Measurements from ENCODE around the gene TBC1D7. TPM values are rescaled to one million over a fixed set of nuclear protein-coding genes. Genes with fewer than 3 reads are reported as not detected.

TBC1D7 gene
- total and polyA plus RNA-seq, 2 donors from 2014 or later, result 12.9 to 39.4 TPM

GRCh38 chr6:13299403-13299821 is 28.9 kb downstream of the TBC1D7 start:
- DNase-seq, result peak in 2 of 5 donors; percentile 34 to 36
- Histone ChIP-seq H3K9me3 (ENCODE audit: control insufficient read depth in 2 of 3, insufficient read depth in 1 of 3, low read length in 3 of 3) (no peaks in the 10 kb centered on the region), H3K4me1 (ENCODE audit: control insufficient read depth in 2 of 3, insufficient read depth in 2 of 3, low read depth in 1 of 3, low read length in 3 of 3) (peaks cover 0 to 46% (median 16%) of the 10 kb centered on the region in 3 donors), H3K36me3 (ENCODE audit: control insufficient read depth in 2 of 3, insufficient read depth in 3 of 3, low read length in 3 of 3) (peaks cover 3 to 8% (median 7%) of the 10 kb centered on the region in 3 donors), H3K27me3 (ENCODE audit: control insufficient read depth, insufficient read depth, low read length) (no peaks in the 10 kb centered on the region), H3K4me3 (ENCODE audit: low read length in 3 of 3) (no peak overlapping the region), H3K9ac (ENCODE audit: low read length in 3 of 3) (no peak overlapping the region), H3K27ac (ENCODE audit: low read depth in 2 of 2, low read length in 2 of 2) (peak overlapping the region in 1 of 2 donors; percentile 23)
- intact Hi-C loops (cut with DNase I), result no loop called here
- TF ChIP-seq CTCF (IDR thresholded peaks at IDR 0.05; ENCODE audit: borderline replicate concordance, extremely low read depth, insufficient read depth), result no peak
- no peak for FAIRE-seq

DNA sequence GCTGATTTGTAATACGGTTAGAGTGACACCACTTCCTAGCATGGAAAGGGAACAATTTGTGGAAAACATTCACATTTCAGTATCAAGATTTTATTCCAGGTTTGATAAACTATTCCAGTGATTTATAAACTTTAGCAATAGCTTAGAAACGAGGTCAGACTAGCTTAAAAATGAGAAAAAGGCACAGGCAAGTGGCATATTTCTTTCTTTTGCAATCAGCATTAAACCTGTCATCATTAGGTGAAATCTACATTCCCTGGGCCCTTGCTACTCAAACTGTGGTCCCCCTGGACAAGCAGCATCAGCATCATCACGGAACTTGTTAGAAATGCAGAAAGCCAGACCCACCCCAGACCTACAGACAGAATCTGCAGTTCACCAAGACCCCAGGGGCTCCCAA is 29.9 kb downstream of the TBC1D7 start:
- Histone ChIP-seq H3K4me1 (ENCODE audit: control insufficient read depth in 2 of 3, insufficient read depth in 2 of 3, low read depth in 1 of 3, low read length in 3 of 3) (peaks cover 0 to 41% (median 14%) of the 10 kb centered on the region in 3 donors), H3K9me3 (ENCODE audit: control insufficient read depth in 2 of 3, insufficient read depth in 1 of 3, low read length in 3 of 3) (no peaks in the 10 kb centered on the region), H3K36me3 (ENCODE audit: control insufficient read depth in 2 of 3, insufficient read depth in 3 of 3, low read length in 3 of 3) (peaks cover 6 to 15% (median 8%) of the 10 kb centered on the region in 3 donors), H3K27me3 (ENCODE audit: control insufficient read depth, insufficient read depth, low read length) (no peaks in the 10 kb centered on the region), H3K4me3 (ENCODE audit: low read length in 3 of 3) (no peak overlapping the region), H3K27ac (ENCODE audit: low read depth in 2 of 2, low read length in 2 of 2) (peak overlapping the region in 1 of 2 donors; percentile 47), H3K9ac (ENCODE audit: low read length in 3 of 3) (no peak overlapping the region)
- intact Hi-C loops (cut with DNase I), result no loop called here
- no peak for TF ChIP-seq CTCF (IDR thresholded peaks at IDR 0.05; ENCODE audit: borderline replicate concordance, extremely low read depth, insufficient read depth)
- FAIRE-seq (no peak), DNase-seq (no peak)

DNA sequence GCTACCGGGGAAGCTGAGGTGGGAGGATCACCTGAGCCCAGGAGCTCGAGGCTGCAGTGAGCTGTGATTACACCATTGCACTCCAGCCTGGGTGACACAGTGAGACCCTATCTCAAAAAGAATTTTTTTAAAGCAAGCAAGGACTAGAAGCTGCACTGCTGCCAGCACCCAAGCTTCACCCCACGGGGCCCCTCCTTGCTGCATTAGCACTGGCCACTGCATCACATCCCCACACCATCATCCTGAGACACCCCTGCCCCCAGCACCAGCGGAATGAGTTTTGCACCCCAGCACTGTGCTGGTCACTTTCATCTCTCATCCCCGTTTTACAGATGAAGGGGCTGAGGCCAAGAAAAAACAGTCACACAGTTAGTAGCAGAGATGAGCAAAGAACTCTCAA is 30.9 kb downstream of the TBC1D7 start:
- H3K9ac ChIP-seq (ENCODE audit: low read length in 3 of 3), result no peak overlapping the region
- peaks cover 0 to 30% (median 10%) of the 10 kb centered on the region in 3 donors for H3K4me1 ChIP-seq (ENCODE audit: control insufficient read depth in 2 of 3, insufficient read depth in 2 of 3, low read depth in 1 of 3, low read length in 3 of 3)
- no peaks in the 10 kb centered on the region for H3K27me3 ChIP-seq (ENCODE audit: control insufficient read depth, insufficient read depth, low read length)
- H3K27ac ChIP-seq (ENCODE audit: low read depth in 2 of 2, low read length in 2 of 2), result no peak overlapping the region
- TF ChIP-seq CTCF (IDR thresholded peaks at IDR 0.05; ENCODE audit: borderline replicate concordance, extremely low read depth, insufficient read depth), result no peak
- no peaks in the 10 kb centered on the region for H3K9me3 ChIP-seq (ENCODE audit: control insufficient read depth in 2 of 3, insufficient read depth in 1 of 3, low read length in 3 of 3)
- FAIRE-seq (no peak), DNase-seq (no peak)
- intact Hi-C loops (cut with DNase I), result no loop called here
- no peak overlapping the region for H3K4me3 ChIP-seq (ENCODE audit: low read length in 3 of 3)
- peaks cover 6 to 15% (median 11%) of the 10 kb centered on the region in 3 donors for H3K36me3 ChIP-seq (ENCODE audit: control insufficient read depth in 2 of 3, insufficient read depth in 3 of 3, low read length in 3 of 3)

DNA sequence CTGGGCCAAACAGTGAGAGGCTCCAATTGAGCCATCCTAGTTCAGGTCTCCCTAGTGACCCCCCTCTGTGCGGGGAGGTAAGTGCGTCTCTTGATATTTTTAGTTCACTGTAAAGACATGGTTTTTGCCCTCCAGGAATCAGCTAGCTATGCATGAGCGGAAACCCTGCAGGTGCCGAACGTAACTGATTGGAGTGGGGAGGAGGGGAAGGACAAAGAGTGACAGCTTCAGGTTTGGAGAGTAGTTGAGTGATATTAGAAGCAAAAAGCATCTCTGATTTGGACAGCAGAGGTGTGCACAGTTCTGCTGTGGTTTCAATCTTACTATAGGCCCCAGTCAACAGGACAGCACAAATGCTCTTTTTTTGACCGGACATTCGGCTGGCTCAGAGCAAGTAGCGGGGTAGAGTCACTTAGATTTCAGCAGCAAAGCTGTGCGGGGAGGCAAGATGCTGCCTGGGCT is 31.8 kb downstream of the TBC1D7 start:
- DNase-seq, result peak in 2 of 5 donors; percentile 62 to 65
- H3K9me3 ChIP-seq (ENCODE audit: control insufficient read depth in 2 of 3, insufficient read depth in 1 of 3, low read length in 3 of 3), result no peaks in the 10 kb centered on the region
- H3K36me3 ChIP-seq (ENCODE audit: control insufficient read depth in 2 of 3, insufficient read depth in 3 of 3, low read length in 3 of 3), result peaks cover 6 to 15% (median 11%) of the 10 kb centered on the region in 3 donors
- no peaks in the 10 kb centered on the region for H3K27me3 ChIP-seq (ENCODE audit: control insufficient read depth, insufficient read depth, low read length)
- no peak overlapping the region for H3K27ac ChIP-seq (ENCODE audit: low read depth in 2 of 2, low read length in 2 of 2)
- intact Hi-C loops (cut with DNase I), result no loop called here
- no peak for FAIRE-seq
- H3K4me1 ChIP-seq (ENCODE audit: control insufficient read depth in 2 of 3, insufficient read depth in 2 of 3, low read depth in 1 of 3, low read length in 3 of 3), result peaks cover 0 to 26% (median 9%) of the 10 kb centered on the region in 3 donors
- no peak overlapping the region for H3K9ac ChIP-seq (ENCODE audit: low read length in 3 of 3)
- no peak overlapping the region for H3K4me3 ChIP-seq (ENCODE audit: low read length in 3 of 3)
- TF ChIP-seq CTCF (IDR thresholded peaks at IDR 0.05; ENCODE audit: borderline replicate concordance, extremely low read depth, insufficient read depth), result no peak

All from kidney (tissue), 14 donors.